Ammon's horn (tissue), 1 donor: ENCODE data around the gene USP54.
"Not testable (repeated sequence)": the region's sequence is repeated elsewhere in the genome, so short reads cannot be mapped to it uniquely, and the experiment has no call there.

Source experiments
- DNase-seq: peaks from one replicate; pipeline ENCODE4 v3.0.0-alpha.2; 2016; ENCODE audit warnings: low spot score

USP54 gene

DNA sequence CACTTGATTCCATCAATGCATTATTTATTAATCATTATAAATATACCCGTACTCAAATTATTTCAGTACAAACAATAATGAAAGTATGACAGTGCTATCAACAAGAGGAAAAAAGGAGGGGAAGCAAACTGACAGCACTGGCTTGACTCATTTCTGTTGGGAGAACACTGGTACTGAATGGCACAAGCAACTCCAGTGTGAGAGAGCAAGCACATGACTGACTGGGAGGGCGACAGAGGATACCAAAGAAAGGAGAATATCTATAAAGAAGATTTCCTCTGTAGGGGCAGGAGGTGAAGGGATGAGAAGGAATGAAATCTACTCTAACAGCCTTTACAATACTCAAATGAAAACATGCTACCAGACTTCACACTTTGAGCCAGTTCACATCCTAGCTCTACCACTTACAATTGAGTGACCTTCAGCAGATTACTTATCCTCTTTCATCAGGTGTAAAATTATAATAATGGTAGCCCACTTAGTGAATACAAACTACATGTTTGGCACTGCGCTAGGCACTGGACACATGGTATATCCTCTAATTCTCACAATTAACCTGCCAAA, 1.5 kb downstream of the USP54 start:
- peak; percentile 92 for DNase-seq

- DNase-seq: no peak
Measured at GRCh38 chr10:73588656-73589055, 2.5 kb downstream of the USP54 start.

DNA sequence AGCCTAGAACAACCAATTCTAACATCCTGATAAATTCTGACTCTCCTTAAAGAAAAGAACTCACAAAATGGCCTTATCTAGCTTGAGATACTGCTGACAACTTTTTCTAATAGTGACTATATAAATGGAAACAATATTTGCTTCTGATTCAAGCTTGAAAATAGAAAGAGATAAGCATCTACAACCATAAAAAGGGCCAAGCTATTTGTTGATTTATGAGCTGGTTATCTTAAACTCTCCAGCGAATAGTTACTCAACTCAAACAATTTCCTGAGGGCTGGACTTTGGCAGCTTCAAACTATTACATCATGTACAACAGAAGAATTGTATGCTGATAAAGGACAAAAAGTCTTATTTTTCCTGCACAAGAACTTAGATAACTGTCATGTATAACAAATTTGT, 4.6 kb downstream of the USP54 start:
- DNase-seq: no peak

GRCh38 chr10:73585327-73585726, 5.8 kb downstream of the USP54 start:
- no peak for DNase-seq

DNA sequence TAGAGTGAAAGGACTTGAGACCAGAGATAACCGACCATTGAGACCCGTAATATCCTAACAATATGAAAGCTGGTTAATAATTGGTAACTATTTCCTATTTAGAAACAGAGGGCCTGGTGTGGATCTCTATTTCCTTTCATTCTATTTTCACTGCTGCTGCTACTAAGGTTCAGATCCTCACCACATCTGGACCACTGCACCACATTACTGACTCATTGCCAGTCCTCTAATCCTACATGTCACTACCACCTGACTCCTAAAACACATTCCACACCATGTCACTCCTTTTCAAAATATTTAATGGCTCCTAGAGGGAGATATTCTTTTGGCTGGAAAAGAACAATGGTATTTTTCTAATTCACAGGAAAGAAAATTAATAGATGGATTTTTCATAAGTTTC, 6.4 kb downstream of the USP54 start:
- DNase-seq: no peak

GRCh38 chr10:73581918-73582317, 9.2 kb downstream of the USP54 start:
- DNase-seq: peak; percentile 83

GRCh38 chr10:73578927-73579326, 12.2 kb downstream of the USP54 start:
- DNase-seq: not testable (repeated sequence)

DNA sequence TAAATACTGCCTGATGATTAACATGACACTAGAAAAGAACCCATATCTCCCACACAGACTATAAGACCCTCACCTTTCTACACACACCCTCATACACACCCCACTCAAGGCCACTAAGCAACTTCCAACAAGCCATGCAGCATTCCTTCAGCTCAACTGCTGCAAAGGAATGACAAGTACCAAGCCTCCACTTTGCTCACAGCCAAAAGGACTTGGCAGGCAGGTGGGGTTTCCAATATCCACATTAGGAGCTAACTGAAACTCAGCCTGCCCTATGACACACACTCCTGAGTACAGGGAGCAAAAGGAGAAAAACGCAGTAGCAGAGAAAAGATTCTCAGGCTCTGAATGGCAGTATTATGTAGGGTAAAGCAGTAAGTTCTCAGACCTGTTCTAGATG, 13.4 kb downstream of the USP54 start:
- peak; percentile 65 for DNase-seq

DNA sequence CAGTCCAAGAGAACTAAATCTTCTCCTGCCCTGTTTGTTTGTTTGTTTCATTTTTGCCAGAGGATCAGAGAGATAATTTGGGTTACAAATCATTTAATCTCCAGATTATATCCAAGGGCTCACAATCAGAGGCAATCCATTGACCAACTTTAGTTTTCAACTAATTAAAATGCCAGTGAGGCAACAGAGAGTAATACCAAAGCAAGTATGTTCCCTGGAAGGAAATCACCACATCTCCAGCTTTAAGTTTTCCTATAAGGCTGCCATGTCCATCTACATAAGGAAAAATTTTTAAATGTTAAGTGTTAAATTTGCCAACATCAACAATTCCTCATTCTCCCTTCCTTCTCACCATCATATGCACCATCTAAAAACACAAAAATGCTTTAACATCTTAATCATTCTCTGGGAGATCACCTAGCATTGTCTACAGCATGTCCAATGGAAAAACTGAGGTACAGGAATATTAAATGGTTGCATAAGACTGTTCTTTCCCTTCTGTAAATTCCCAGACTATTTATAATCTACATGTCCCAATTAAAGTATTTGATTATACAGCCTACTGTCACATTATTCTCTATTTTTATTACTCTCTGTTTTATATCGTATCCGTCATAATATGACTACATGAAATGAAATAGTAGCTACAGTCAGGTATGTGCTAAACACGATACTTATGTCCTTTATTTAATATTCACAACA, 14.1 kb downstream of the USP54 start:
- no peak for DNase-seq

GRCh38 chr10:73576178-73576889, 14.8 kb downstream of the USP54 start:
- DNase-seq: no peak

GRCh38 chr10:73567025-73567424, 24.1 kb downstream of the USP54 start:
- not testable (repeated sequence) for DNase-seq

- no peak for DNase-seq
Measured at GRCh38 chr10:73561192-73561591, 29.9 kb downstream of the USP54 start.

GRCh38 chr10:73559590-73559989, 31.6 kb downstream of the USP54 start:
- no peak for DNase-seq

DNA sequence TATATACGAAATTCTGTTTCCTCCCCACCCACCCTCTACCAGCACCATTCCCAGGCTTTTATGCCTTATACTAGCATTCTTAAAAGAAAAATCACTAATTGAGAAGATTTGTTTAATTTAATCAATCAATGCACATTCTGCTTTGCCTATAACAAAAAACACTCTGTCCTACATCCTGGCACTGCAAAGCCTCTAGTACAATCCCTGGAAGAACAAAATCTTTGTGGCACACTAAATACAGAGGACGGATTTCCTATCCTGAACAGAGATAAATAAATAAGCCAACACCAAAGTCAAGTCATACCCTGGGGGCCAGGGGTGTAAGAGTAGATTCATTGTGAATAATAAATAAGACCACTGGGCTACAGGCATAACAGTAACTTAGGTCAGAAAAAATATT, 34.3 kb downstream of the USP54 start:
- no peak for DNase-seq

DNA sequence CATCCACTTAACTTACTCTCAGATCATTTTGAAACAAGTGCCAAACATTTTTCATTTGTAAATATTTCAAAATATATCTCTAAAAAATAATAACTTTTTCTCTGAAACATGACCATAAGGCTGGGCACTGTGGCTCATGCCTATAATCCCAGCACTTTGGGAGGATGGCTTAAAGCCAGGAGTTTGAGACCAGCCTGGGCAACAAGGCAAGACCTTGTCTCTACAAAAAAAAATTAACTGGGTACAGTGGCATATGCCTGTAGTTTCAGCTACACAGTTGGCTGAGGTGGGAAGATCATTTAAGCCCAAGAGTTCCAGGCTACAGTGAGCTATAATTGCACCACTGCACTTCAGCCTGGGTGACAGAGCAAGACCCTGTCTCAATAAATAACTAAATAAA, 36.4 kb downstream of the USP54 start:
- DNase-seq: no peak

- no peak for DNase-seq
Measured at GRCh38 chr10:73553761-73554160, 37.4 kb downstream of the USP54 start.

- DNase-seq: peak; percentile 96
Measured at GRCh38 chr10:73552819-73553715, 38.1 kb downstream of the USP54 start.

- no peak for DNase-seq
Measured at GRCh38 chr10:73551515-73551914, 39.6 kb downstream of the USP54 start.

DNA sequence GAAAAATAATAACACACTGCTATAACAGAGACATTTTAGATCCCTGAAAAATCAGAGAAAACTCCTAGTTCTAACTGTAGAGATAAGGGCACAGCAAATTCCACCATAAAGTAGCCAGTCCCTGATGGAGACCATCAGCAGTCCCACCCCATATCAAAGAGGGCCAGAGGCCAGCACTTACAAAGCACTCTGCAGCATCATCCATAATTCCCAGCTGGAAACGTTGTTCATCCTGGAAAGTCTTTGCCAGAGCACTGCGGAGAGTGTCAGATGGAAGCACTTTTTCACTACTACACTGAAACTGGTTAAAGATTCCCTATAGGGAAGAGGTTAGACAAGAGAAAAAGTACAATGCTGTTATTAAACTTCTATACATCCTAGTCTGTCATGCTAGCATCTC, 45.8 kb downstream of the USP54 start:
- no peak for DNase-seq

DNA sequence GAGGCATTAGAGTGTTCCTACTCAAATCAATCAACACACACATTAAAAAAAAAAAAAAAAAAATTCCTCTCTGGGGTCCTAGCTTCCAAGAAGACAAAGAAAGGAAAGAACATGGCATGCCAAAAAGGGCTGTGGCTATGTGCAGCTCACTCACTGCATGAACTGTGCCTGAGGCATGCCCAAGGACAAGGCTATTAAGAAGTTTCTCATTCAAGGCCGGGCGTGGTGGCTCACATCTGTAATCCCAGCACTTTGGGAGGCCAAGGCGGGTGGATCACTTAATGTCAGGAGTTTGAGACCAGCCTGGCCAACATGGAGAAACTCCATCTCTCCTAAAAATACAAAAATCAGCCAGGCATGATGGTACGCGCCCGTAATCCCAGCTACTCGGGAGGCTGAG, 53.4 kb downstream of the USP54 start:
- DNase-seq: no peak

DNA sequence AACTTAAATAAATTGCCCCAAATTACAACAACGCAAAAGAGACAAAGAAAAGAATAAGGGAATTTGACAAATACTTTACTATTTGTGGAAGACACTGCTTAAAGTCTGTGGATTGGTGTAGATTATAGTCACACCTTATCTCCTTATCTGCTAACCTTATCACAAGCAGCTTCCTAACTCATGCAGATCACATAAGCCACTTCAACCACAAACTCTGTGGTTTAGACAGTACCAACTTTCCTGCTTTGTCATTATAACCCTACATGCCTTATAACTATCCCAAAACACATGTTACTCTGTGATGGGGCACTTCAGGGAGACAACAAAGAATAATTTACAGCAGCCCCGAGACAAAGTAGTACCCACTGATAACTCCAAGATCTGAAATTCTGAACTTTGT, 53.9 kb downstream of the USP54 start:
- no peak for DNase-seq

GRCh38 chr10:73534857-73535256, 56.3 kb downstream of the USP54 start:
- no peak for DNase-seq
